Testis (tissue), 2 donors: Measurements from ENCODE around the gene APH1B.

Experiments used
- CTCF ChIP-seq, 3 experiments: fragments of 450-650 bp in 2 of 3; fragments of 200-600 bp in 1 of 3; sonication (generic) in 1 of 3; IDR thresholded peaks; one replicate each; pipeline ENCODE4 v1.5.1; 2016 to 2019; ENCODE audit warnings: antibody characterized with exemption in 3 of 3, mild to moderate bottlenecking in 2 of 3, moderate library complexity in 1 of 3
- POLR2A ChIP-seq: fragments of 450-650 bp; IDR thresholded peaks from one replicate; pipeline ENCODE4 v1.6.1; 2017; ENCODE audit warnings: antibody characterized with exemption, mild to moderate bottlenecking, moderate library complexity

DNA sequence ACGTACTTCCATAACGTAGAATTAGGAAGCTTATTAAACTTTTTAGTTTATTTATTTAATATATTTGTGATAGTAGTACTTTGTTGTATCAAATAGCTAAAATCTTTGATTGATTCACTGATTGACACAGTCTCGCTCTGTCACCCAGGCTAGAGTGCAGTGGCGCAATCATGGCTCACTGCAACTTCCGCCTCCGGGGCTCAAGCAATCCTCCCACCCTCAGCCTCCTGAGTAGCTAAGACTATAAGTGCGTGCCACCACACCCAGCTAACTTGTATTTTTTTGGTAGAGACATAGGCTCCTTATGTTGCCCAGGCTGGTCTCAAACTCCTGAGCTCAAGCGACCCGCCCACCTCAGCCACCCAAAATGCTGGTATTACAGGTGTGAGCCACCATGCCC is 5.7 kb downstream of the APH1B start:
- TF ChIP-seq CTCF (IDR thresholded peaks at IDR 0.05) (no peak), POLR2A (no peak)
